NCI-H2196 treated with DMSO at 0.1 percent for 48 hours (cell line): ENCODE measurements around the gene TAF1.
"Not testable (repeated sequence)": the region's sequence is repeated elsewhere in the genome, so short reads cannot be mapped to it uniquely, and the experiment has no call there.

Experiments
- DNase-seq: peaks from one replicate; lab custom pipeline; 2025; ENCODE audit not compliant: unreplicated experiment; lab: John Stamatoyannopoulos, UW

TAF1 gene

DNA sequence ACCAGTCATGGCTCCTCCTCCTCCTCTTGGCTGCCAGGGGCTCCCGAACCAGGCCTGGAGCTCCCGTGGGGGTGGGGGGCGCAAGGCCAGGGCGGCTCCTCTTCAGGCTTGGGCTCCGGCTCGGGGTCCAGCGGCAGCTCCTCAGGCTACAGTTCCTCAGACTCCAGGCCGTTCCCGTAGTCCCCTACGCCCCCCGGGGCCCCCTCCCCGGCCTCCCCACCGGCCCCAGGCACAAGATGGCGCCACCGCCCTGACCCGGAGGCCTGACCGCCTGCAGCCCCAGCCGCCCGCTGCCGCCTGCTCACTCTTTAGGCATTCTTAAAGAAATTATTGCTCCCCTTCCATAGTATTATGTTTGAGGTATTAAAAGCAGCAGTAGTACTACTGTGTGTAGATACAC, 54.5 kb downstream of the TAF1 start:
- no peak for DNase-seq

DNA sequence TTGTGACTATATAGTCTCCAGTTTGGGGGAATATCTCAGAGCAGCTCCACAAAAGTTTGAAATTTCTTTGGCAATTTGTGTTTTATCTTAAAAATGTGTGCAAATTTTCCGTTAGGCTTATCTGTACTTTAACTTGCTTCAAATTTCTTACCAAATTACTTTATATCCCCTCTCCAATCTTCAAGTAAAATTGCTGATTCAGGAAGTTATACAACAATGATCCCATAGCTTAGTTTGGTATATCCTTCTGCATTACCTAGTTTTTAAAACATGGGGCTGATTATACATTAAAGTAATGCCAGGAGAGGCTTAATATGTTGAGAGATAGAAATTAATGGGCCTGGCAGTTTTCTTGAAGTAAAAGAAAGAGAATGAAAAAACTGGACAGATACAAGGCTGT, 66.6 kb downstream of the TAF1 start:
- no peak for DNase-seq

DNA sequence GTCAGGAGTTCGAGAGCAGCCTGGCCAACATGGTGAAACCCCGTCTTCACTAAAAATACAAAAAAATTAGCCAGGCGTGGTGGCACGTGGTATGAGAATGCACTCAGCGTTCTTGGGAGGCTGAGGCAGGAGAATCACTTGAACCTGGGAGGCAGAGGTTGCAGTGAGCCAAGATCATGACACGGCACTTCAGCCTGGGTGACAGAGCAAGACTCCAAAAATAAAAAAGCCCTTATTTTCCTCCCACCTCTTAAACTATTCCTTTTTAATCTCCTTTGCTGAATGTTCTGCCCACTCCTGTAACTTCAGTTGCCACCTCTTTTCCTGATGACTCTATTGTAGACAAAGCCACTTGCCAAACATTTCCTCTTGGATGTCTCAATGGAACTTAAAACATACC, 72.6 kb downstream of the TAF1 start:
- no peak for DNase-seq

DNA sequence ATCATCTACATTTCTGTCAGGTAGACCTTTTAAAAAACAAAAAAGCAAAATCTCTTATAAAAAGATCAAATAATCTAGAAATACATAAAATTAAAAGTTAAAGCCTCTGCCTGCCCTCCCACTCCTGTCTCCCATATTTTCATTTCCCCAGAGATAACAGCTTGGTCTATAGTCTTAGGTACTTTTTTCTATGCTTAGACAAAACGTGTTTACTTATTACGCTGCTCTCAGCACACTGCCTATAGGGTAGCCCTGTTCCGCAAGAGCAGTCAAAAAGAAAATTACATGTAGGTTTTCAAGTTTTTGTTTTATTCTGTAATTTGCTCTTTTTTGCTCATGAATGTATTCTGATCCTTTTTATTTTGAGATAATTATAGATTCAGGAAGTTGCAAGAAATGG, 73.3 kb downstream of the TAF1 start:
- DNase-seq: no peak

DNA sequence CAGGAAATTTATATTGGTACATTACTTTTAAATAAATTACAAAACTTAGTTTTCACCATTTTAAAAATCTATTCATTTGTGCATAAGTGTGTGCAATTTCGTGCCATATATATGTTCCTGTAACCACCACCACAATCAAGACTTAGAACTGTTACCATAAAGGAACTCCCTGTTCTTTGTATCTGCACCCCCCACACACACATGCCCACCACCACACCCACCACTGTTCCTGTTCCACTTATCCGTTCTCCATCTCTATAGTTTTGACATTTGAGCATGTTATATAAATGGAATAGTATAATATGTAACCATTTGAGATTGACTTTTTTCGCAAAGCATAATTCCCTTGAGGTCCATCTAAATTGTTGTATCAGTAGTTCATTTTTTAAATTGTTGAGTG, 73.7 kb downstream of the TAF1 start:
- no peak for DNase-seq

DNA sequence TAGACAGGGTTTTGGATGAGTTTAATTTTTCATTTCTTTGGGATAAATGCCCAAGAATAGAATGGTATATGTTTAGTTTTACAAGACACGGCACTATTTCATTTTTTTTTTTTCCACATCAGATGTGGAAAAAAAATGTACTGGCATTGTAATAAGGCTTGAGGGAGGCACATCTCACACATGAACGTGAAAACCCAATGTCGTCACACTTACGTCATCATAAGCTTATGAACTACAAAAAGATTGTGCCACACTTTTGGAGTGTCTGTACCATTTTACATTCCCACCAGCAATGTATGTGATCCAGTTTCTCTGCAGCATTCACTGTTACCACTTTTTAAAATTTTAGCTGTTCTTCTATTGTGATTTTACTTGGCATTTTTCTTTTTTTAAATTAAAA, 74.2 kb downstream of the TAF1 start:
- no peak for DNase-seq

DNA sequence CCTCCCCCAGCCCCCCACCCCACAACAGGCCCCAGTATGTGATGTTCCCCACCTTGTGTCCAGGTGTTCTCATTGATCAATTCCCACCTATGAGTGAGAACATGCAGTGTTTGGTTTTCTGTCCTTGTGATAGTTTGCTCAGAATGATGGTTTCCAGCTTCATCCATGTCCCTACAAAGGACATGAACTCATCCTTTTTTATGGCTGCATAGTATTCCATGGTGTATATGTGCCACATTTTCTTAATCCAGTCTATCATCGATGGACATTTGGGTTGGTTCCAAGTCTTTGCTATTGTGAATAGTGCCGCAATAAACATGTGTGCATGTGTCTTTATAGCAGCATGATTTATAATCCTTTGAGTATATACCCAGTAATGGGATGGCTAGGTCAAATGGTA, 75.7 kb downstream of the TAF1 start:
- not testable (repeated sequence) for DNase-seq

DNA sequence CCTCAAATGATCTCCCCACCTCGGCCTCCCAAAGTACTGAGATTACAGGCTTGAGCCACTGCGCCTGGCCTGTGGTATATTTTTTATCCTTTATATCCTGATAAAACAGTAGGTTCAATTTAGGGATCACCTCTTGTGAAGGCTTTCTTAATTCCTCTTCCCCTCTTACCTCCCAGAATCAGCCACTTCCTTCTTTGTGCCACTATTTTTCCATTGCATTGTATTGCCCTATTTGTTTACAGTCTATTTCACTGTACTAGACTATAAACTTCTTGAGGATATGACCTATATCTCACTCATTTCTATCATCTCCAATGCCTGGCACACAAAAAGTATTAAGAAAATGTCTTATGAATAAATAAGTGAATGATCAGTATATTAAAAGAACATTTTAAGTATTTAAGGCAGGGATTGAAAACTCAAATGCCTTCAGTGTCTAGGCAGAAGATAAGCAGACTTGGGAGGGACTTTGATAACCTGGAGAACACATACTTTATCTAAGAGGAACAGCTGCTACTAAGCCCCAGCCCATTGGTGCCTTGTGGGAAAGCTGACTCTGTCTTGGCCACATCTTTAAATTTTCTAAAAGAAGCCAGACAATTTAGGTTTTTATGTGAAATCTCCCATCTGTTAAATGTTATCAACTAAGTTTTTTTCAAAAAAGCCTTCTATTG, 84.4 kb downstream of the TAF1 start:
- no peak for DNase-seq

DNA sequence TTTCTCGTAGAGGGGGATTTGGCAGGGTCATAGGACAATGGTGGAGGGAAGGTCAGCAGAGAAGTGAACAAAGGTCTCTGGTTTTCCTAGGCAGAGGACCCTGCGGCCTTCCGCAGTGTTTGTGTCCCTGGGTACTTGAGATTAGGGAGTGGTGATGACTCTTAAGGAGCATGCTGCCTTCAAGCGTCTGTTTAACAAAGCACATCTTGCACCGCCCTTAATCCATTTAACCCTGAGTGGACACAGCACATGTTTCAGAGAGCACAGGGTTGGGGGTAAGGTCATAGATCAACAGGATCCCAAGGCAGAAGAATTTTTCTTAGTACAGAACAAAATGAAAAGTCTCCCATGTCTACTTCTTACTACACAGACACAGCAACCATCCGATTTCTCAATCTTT, 85.4 kb downstream of the TAF1 start:
- not testable (repeated sequence) for DNase-seq

DNA sequence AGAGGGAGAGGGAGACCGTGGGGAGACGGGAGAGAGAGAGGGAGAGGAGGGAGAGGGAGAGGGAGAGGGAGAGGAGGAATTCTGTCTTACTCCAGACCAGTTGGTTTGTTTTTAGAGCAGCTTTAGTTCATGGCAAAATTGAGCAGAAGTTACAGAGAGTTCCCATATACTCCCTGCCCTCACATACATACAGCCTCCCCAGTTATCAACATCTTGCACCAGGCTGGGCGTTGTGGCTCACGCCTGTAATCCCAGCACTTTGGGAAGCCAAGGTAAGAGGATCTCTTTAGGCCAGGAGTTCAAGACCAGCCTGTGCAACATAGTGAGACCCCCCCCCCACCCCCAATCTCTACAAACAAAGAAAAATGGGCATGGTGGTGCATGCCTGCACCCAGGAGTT, 86.9 kb downstream of the TAF1 start:
- no peak for DNase-seq

DNA sequence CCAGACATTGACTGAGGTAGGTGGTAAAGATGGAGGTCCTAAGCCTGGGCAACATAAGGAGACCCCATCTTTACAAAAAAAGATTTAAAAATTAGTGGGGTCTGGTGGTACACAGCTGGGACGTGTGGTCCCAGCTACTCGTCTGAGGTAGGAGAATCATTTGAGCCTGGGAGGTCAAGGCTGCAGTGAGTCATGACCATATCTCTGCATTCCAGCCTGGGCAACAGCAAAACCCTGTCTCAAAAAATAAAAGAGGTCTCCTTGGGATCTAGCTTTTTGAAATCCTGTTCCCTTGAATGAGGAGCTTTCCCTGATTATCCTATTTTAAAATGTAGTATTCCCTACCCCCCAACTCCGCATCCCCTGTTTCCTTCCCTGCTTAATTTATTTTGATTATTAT, 88.1 kb downstream of the TAF1 start:
- DNase-seq: no peak

DNA sequence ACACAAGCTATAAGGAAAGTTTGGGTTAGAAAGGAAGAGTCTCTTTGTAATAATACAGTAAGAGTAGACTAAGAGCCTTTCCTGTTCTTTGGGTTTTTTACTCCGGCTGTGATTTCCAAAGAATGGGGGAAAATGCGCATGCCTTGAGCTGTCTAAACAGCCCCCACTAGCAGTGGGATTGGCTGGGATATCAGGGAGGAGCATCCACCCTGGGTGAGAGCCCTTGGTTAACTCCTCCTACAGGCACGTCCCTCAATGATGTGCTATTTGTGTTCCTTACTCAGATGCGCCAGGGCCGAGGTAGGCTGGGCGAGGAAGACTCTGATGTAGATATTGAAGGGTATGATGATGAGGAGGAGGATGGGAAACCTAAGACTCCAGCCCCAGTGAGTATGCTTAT, 92.7 kb downstream of the TAF1 start:
- DNase-seq: no peak

DNA sequence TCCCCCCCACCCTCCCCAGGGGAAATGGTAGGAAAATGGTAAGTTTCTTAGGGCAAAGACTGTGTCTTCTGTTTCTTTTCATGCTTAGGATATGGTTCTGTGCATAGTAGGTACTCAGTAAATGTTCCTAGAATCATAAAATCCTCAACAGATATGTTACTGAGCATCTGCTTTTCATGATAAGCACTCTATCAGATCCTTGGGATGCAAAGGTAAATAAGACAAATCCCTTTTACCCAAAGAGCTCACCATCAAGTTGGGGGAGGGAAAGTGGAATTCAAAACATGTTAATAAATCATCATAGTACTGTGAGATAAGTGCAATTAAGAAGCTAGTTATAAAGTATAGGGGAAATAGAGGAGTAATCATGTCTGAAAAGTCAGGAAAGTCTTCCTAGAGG, 98.8 kb downstream of the TAF1 start:
- no peak for DNase-seq

DNA sequence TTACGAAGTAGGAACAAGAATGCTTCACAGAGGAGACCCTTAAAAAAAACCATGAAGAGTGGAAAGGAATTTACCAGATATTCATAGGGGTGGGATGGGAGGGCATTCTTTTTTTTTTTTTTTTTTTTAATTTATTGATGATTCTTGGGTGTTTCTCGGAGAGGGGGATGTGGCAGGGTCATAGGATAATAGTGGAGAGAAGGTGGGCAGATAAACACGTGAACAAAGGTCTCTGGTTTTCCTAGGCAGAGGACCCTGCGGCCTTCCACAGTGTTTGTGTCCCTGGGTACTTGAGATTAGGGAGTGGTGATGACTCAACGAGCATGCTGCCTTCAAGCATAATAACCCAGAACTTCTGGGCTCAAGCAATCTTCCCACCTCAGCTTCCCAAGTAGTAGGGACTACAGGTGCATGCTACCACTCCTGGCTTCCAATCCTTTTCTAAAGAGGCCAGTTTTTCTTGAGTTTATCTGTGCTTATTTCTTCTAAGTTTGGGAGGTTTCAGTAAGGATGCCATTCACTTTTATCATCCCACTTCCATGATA, 100.9 kb downstream of the TAF1 start:
- no peak for DNase-seq

DNA sequence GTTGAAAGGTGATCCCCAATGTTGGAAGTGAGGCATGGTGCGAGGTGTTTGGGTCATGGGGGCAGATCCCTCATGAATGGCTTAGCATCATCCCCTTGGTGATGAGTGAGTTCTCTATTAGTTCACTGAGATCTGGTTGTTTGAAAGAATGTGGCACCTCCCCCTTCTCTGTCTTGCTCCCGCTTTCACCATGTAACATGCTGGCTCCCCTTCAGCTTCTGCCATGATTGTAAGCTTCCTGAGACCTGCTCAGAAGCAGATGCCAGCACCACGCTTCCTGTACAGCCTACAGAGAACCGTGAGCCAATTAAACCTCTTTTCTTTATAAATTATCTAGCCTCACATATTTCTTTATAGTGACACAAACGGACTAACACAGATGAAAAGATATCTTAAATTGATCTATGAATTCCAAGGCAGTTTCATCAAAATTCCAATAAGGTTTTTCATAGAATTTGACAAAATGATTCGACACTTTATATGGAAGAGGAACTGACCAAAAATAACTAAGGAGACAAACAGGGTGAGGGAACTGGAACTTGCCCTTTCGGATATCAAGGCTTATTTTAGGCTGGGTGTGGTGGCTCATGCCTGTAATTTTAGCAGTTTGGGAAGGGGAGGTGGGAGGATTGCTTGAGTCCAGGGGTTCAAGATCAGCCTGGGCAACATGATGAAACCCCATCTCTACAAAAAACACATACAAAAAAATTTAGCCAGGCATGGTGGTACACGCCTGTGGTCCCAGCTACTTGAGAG, 109.8 kb downstream of the TAF1 start:
- DNase-seq: no peak

DNA sequence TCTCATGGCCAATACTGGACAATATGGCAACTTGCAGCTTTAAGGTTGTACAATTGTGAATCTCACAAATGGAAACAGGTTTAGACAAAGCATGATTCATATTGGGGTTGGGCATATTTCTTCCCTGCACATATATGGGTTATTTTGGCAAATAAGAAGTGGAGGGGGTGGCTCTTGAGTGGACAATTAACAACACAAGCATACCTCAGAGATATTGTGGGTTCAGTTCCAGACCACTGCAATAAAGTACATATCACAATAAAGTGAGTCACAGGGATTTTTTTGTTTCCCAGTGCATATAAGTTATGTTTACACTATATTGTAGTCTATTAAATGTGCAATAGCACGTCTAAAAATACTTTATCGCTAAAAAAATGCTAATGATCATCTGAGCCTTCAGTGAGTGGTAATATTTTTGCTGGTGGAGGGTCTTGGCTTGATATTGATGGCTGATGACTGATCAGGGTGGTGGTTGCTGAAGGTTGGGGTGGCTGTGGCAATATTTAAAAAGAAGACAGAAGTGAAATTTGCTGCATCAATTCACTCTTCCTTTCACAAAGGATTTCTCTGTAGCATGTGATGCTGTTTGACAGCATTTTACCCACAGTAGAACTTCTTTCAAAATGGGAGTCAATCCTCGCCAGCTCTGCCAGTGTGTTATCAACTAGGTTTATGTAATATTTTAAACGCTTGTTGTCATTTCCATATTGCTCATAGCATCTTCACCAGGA, 116.2 kb downstream of the TAF1 start:
- DNase-seq: no peak

DNA sequence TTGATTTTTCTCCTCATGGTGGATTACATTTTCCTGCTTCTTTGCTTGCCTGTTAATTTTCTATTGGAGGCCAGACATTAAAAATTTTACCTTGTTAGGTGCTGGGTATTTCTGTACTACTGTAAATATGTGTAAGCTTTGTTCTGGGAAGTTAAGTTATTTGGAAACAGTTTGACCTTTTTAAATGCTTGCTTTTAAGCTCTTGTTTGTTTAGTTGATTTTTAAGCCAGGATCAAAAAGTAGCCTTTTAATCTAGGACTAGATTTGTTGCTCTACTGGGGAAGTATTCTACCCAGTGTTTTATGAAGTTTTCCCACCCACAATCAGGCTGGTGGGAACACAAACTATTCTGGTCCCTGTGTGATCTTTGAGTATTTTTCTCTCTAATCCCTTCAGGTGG, 121.7 kb downstream of the TAF1 start:
- DNase-seq: no peak

DNA sequence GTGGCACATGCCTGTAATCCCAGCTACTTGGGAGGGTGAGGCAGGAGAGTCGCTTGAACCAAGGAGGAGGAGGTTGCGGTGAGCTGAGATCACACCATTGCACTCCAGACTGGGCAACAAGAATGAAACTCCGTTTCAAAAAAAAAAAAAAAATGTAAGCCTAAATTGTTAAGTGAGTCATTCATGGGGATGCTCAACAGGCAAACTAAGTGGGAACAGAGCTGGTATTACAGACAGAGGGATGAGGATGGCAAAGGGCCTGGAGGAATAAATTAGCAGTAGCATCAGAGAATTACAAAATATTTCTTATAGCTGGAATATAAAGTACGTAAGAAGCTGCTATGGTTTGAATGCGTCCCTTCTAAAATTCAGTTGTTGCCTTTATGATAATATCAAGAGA, 123.4 kb downstream of the TAF1 start:
- DNase-seq: no peak

DNA sequence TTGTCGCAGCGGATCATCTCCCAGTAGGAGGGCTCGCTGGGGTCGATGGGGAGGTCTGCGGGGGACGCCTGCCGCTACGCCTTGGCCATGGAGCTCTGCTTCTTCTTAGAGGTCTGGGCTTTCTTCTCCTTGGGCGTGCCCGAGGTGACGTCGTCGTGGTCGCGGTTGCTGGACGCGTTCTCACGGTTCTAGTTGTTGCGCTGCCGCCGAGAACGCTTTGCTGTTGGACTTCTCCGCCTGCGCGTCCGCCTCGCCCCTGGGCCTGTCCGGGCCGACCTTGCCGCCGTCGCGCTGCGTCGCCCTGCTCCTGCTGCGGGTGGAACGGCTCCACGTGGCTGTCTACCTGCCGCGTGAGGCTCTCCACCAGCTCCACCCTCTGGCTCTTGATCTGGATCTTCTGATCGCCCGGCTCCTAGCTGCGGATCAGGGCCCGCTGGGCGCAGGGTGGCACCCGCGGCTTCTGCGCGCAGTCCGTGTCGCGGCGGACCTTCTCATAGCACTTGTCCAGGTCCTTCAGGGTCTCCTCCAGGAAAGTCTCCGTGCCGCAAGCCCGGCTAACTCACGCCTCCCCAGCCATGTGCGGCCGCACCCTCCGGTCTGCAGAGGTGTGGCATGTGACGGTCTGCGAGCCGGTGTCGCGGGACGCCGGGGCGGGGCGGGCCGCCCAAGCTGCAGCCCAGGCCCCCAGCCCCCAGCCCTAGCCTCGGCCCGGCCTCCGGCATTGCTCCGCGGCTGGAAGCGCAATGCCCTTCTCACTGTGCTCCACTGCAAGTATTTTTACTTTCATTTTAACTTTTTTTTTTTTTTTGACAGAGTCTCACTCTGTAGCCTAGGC, 126.3 kb downstream of the TAF1 start:
- DNase-seq: no peak

DNA sequence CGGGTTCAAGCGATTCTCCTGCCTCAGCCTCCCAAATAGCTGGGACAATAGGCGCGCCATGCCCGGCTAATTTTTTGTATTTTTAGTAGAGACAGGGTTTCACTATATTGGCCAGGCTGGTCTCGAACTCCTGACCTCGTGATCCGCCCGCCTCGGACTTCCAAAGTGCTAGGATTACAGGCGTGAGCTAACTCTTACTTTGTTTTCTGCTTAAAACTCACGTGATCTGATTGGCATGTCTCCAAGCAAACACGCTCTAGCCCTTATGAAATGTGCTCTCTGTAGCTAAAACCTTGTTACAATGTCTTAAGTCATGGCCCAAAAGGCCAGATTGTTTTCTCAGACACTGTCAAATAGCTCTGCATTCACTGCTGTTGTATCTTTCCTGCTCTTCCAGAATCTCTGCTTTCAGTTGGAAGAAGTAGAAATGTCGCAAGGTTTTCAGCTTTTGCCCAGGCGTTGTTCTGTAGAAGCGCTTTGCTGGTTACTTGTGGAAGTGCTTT, 127.0 kb downstream of the TAF1 start:
- DNase-seq: no peak

DNA sequence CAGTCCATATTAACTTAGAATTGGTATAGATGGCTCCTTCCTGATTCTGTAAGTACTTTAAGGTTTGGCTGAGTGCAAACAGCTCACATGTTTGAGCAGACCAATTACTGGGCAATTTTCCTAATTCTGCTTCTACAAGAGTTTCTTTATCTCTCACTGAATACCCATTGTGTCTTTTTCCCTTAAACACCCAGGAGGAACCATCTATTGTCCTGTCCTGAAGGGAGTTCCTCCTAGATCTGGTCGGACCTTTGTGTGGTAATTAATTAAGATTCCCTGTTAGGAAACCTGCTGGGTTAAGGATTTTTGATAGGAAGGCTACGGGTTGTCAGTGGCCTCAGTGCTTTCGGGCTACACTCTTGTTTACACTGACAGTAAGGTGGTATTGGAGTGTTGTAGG, 129.8 kb downstream of the TAF1 start:
- DNase-seq: not testable (repeated sequence)
